Fibroblast of lung (primary cell): ENCODE data around the gene EVX1. TPM values are rescaled to one million over a fixed set of nuclear protein-coding genes. Genes with fewer than 3 reads are reported as not detected.

Source experiments
- DNase-seq, 2 donors: peaks; one replicate each; pipeline versions ENCODE4 v3.0.0 to v3.0.0-alpha.2; 2010; ENCODE audit warnings: low read depth in 2 of 2
- H2AFZ ChIP-seq: 2 replicates; pipeline ENCODE4 v1.5.1; 2012; ENCODE audit warnings: low read length, control low read depth, inconsistent platforms
- H3K27ac ChIP-seq: 2 replicates; pipeline ENCODE4 v1.5.1; 2011; ENCODE audit warnings: low read length, control low read depth; ENCODE audit not compliant: insufficient read depth
- H3K27me3 ChIP-seq: 2 replicates; pipeline ENCODE4 v1.5.1; 2011; ENCODE audit warnings: mild to moderate bottlenecking, low read length; ENCODE audit not compliant: control insufficient read depth, insufficient read depth
- H3K36me3 ChIP-seq: 2 replicates; pipeline ENCODE4 v1.5.1; 2011; ENCODE audit warnings: low read length; ENCODE audit not compliant: control insufficient read depth, insufficient read depth
- H3K4me1 ChIP-seq: 2 replicates; pipeline ENCODE4 v1.5.1; 2011; ENCODE audit warnings: low read length; ENCODE audit not compliant: control insufficient read depth, insufficient read depth; ENCODE audit errors: extremely low read depth
- H3K4me2 ChIP-seq: 2 replicates; pipeline ENCODE4 v1.5.1; 2011; ENCODE audit warnings: low read length, control low read depth; ENCODE audit not compliant: insufficient read depth; ENCODE audit errors: extremely low read depth
- H3K4me3 ChIP-seq, 4 experiments: fragments of 200-600 bp in 1 of 4; sonication (generic) in 1 of 4; replicated peaks in 1 of 4; 2 replicates each; pipeline ENCODE4 v1.5.1; 2011 to 2016; ENCODE audit warnings: low read length in 4 of 4, low read depth in 3 of 4, mild to moderate bottlenecking in 3 of 4, control low read depth in 2 of 4, inconsistent platforms in 1 of 4, mixed read lengths in 1 of 4; ENCODE audit not compliant: insufficient read depth in 1 of 4; ENCODE audit errors: control extremely low read depth in 1 of 4
- H3K79me2 ChIP-seq: 2 replicates; pipeline ENCODE4 v1.5.1; 2012; ENCODE audit warnings: mild to moderate bottlenecking, low read length, inconsistent platforms; ENCODE audit not compliant: control insufficient read depth, insufficient read depth
- H3K9ac ChIP-seq: 2 replicates; pipeline ENCODE4 v1.5.1; 2011; ENCODE audit warnings: mild to moderate bottlenecking, low read length, control low read depth; ENCODE audit not compliant: insufficient read depth
- H3K9me3 ChIP-seq: 2 replicates; pipeline ENCODE4 v1.5.1; 2012; ENCODE audit warnings: low read depth, low read length; ENCODE audit not compliant: control insufficient read depth, insufficient read depth
- H4K20me1 ChIP-seq: 2 replicates; pipeline ENCODE4 v1.5.1; 2011; ENCODE audit warnings: low read length; ENCODE audit not compliant: control insufficient read depth, insufficient read depth; ENCODE audit errors: extremely low read depth
- EZH2 ChIP-seq: IDR thresholded peaks from 2 replicates; pipeline ENCODE4 v1.5.1; 2012; ENCODE audit warnings: low read length, control low read depth, mild to moderate bottlenecking; ENCODE audit errors: missing control alignments
- polyA plus RNA-seq, 2 donors: library from polyadenylated mRNA; depleted of rRNA in 1 of 2; stranded (reverse) in 1 of 2; unstranded in 1 of 2; fragments of >200 nt; gene quantifications; 2 replicates each; pipeline ENCODE4 v1.2.1, GENCODE V29; 2011 to 2012; ENCODE audit warnings: missing spikeins in 1 of 2
- total RNA-seq: library from RNA; depleted of rRNA; stranded (reverse); fragments of >200 nt; gene quantifications from 2 replicates; pipeline ENCODE4 v1.2.1, GENCODE V29; 2014
- TF ChIP-seq, protein P1 (sequence below), 2 donors: IDR thresholded peaks in 1 of 2; conservative IDR thresholded peaks in 1 of 2; 1 replicate in 1 of 2; 2 replicates in 1 of 2; pipeline ENCODE4 v1.5.1; 2011 to 2012; ENCODE audit warnings: low read length in 2 of 2, control low read depth in 1 of 2, inconsistent platforms in 1 of 2, low read depth in 1 of 2, mild to moderate bottlenecking in 1 of 2

EVX1 gene
- total and polyA plus RNA-seq, 2 donors (not counting 1 experiment from before 2014, with no cell fraction given): not detected

DNA sequence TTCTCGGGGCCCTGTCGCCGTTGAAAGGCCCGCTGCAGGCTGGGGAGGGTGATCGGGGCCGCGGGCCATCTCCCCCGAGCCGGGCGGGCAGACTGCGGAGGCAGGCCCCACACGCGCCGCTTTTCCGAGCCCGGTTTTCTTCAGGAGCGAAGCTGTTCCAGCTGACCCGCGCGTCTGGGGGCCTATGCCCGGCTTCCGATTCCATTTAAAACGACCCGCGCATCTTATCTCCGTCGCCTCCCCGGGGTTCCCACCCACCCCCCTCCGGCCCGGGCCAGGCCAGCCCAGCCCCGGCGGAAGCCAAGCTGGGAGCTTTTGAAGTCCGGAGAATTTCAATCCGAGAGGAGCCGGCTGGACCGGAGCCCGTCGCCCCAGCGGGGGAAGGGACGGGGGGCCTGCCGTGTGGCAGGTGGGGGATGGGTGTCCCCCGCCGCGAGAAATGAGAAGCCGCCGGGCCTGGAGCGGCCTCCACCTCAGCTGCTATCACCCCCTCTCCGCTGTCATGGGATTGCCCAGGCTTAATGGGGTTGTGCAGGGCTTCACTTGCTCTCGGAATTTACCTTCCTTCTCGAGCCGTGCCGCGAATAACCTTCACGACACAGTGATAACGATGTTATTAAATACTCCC lies 3.1 kb upstream of the EVX1 start:
- DNase-seq: no peak
- no peaks in the 10 kb centered on the region for H3K79me2 ChIP-seq
- H3K9ac ChIP-seq: no peak overlapping the region
- no peak overlapping the region for H3K4me2 ChIP-seq
- no peaks in the 10 kb centered on the region for H3K4me1 ChIP-seq
- no peak overlapping the region for H2AFZ ChIP-seq
- H3K4me3 ChIP-seq: no peak overlapping the region
- no peaks in the 10 kb centered on the region for H3K9me3 ChIP-seq
- no peaks in the 10 kb centered on the region for H3K36me3 ChIP-seq
- no peak for TF ChIP-seq EZH2
- TF ChIP-seq, protein P1, sequence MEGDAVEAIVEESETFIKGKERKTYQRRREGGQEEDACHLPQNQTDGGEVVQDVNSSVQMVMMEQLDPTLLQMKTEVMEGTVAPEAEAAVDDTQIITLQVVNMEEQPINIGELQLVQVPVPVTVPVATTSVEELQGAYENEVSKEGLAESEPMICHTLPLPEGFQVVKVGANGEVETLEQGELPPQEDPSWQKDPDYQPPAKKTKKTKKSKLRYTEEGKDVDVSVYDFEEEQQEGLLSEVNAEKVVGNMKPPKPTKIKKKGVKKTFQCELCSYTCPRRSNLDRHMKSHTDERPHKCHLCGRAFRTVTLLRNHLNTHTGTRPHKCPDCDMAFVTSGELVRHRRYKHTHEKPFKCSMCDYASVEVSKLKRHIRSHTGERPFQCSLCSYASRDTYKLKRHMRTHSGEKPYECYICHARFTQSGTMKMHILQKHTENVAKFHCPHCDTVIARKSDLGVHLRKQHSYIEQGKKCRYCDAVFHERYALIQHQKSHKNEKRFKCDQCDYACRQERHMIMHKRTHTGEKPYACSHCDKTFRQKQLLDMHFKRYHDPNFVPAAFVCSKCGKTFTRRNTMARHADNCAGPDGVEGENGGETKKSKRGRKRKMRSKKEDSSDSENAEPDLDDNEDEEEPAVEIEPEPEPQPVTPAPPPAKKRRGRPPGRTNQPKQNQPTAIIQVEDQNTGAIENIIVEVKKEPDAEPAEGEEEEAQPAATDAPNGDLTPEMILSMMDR (conservative IDR thresholded peaks at IDR 0.05 in 1 of 2, IDR thresholded peaks at IDR 0.05 in 1 of 2; ENCODE audit: low read depth in 1 of 2, low read length in 2 of 2): no peak
- H4K20me1 ChIP-seq: no peaks in the 10 kb centered on the region
- H3K27me3 ChIP-seq: peaks cover 87% of the 10 kb centered on the region
- H3K27ac ChIP-seq: no peak overlapping the region

DNA sequence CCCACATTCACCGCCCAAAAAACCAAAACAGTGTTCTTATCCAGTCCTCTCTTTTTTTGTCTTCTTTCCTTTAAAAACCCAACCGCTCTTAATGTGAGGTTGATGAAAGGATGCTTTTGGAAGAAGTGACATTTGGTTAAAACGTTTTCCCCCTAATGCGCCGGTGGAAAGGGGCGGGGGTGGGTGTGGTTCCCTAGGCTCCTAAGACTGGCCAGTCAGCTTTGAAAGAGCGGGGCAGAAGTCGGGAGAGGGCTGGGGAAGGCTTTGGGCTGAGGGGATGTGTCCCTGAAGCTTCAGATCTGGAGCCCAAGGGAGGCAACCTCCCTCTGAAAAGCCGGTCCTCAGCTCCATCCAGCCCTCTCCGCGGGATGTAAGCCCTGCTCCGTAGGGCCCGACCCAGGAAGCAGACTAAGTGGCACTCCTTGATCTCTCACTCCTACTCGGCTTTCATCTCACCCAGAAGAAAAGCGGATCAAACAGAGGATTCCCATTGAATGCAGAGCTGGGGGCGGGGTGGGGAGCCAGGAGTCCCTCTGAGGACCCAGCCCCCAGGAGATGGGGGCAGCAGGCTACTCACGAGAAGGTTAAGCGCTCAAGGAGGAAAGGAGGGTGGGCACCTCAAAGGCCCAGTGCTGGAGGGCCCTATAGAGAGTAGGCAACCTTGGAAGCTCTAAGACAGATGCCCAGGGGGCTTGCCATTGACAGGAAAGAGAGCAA lies 2.4 kb upstream of the EVX1 start:
- Histone ChIP-seq H3K9ac (no peak overlapping the region), H3K27me3 (peaks cover 90% of the 10 kb centered on the region), H3K4me2 (no peak overlapping the region)

More for the DNA sequence above, 2.4 kb upstream of the EVX1 start:
- DNase-seq: no peak
- no peak overlapping the region for H3K4me3 ChIP-seq
- no peak overlapping the region for H2AFZ ChIP-seq
- no peaks in the 10 kb centered on the region for H3K4me1 ChIP-seq
- peak; percentile 86 for TF ChIP-seq EZH2
- TF ChIP-seq, protein P1 (conservative IDR thresholded peaks at IDR 0.05 in 1 of 2, IDR thresholded peaks at IDR 0.05 in 1 of 2; ENCODE audit: low read depth in 1 of 2, low read length in 2 of 2): no peak
- H3K9me3 ChIP-seq: no peaks in the 10 kb centered on the region
- H3K79me2 ChIP-seq: no peaks in the 10 kb centered on the region
- no peak overlapping the region for H3K27ac ChIP-seq
- H4K20me1 ChIP-seq: no peaks in the 10 kb centered on the region
- no peaks in the 10 kb centered on the region for H3K36me3 ChIP-seq
